Measurements from ENCODE around the gene ANO1.

DNA sequence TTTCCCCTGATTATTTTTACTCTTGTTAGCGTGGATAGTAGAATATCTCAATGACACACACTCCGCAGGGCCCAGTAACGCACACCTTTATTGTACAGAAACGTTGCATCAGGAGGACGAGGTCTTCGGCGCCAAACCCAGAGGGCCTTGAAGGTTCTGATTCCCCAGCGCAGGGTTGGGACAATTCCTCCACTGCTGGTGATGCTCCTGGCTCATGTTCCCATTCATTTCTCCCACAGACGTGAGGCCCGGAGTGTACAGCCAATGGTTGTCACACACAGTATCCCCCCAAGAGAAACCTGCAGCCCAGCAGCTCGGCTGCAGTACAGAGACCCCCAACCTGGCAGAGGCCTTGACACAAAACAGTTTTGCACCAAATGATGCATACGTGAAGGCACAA lies 6.1 kb upstream of the ANO1 start:
- TF ChIP-seq, protein P1, sequence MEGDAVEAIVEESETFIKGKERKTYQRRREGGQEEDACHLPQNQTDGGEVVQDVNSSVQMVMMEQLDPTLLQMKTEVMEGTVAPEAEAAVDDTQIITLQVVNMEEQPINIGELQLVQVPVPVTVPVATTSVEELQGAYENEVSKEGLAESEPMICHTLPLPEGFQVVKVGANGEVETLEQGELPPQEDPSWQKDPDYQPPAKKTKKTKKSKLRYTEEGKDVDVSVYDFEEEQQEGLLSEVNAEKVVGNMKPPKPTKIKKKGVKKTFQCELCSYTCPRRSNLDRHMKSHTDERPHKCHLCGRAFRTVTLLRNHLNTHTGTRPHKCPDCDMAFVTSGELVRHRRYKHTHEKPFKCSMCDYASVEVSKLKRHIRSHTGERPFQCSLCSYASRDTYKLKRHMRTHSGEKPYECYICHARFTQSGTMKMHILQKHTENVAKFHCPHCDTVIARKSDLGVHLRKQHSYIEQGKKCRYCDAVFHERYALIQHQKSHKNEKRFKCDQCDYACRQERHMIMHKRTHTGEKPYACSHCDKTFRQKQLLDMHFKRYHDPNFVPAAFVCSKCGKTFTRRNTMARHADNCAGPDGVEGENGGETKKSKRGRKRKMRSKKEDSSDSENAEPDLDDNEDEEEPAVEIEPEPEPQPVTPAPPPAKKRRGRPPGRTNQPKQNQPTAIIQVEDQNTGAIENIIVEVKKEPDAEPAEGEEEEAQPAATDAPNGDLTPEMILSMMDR (IDR thresholded peaks at IDR 0.05; ENCODE audit: low read length) = no peak
- TF ChIP-seq EZH2 (optimal IDR thresholded peaks at IDR 0.05; ENCODE audit: low read depth, low read length) = no peak
